GM12878 (cell line): ENCODE data around the gene OSGIN1. TPM values are rescaled to one million over a fixed set of nuclear protein-coding genes. Genes with fewer than 3 reads are reported as not detected.

ENCODE experiments used
- ATAC-seq: fragments of 200-7000 bp; cut with Tn5 transposase; 3 replicates; pipeline ENCODE4 v1.9.1; 2020; ENCODE audit warnings: mild to moderate bottlenecking, moderate library complexity
- BruUV-seq: library from RNA; stranded (reverse); fragments of 400-500 nt; replicated peaks from 2 replicates; lab custom pipeline; 2021; lab: Mats Ljungman, UMichigan
- CTCF ChIA-PET: fragments of 300-600 bp; sonication (Branson Sonifier 250); formaldehyde crosslinking; extraction: SDS; loops from one replicate; lab custom pipeline; 2021; ENCODE audit warnings: inconsistent platforms; lab: Yijun Ruan, JAX
- POLR2A ChIA-PET: fragments of 350-600 bp; formaldehyde crosslinking; extraction: SDS; loops from one replicate; lab custom pipeline; 2021; ENCODE audit warnings: inconsistent platforms; lab: Charles Lee
- RAD21 ChIA-PET: fragments of 300-600 bp; sonication (Branson Sonifier 250); formaldehyde crosslinking; loops from one replicate; lab custom pipeline; 2023; ENCODE audit warnings: antibody characterized with exemption; ENCODE audit not compliant: unreplicated experiment; lab: Charles Lee
- SMC1A ChIA-PET: fragments of 300-600 bp; sonication (Branson Sonifier 250); formaldehyde crosslinking; loops from one replicate; lab custom pipeline; 2023; ENCODE audit not compliant: unreplicated experiment, uncharacterized antibody; lab: Charles Lee
- DNase-seq: peaks from one replicate; pipeline ENCODE4 v3.0.0-alpha.2; 2011; ENCODE audit warnings: low read depth, low spot score
- FAIRE-seq: peaks from 3 replicates; lab custom pipeline; 2011; peaks lifted over from hg19 to GRCh38; lab: Jason Lieb, UNC
- H2AFZ ChIP-seq: 2 replicates; pipeline ENCODE4 v1.6.0; 2011; ENCODE audit warnings: low read depth, low read length, control low read depth; ENCODE audit not compliant: control insufficient read depth
- H3K27ac ChIP-seq: 2 replicates; pipeline ENCODE4 v1.5.1; 2011; ENCODE audit warnings: control low read depth; ENCODE audit not compliant: control insufficient read depth, insufficient read depth
- H3K27me3 ChIP-seq, 2 experiments: replicated peaks in 1 of 2; 2 replicates each; pipeline versions ENCODE4 v1.6.0 to v1.6.1; 2011; ENCODE audit warnings: low read length in 1 of 2; ENCODE audit not compliant: control insufficient read depth in 2 of 2, insufficient read depth in 2 of 2
- H3K36me3 ChIP-seq, 2 experiments: 2 replicates each; pipeline ENCODE4 v1.5.1; 2011; ENCODE audit warnings: low read length in 1 of 2; ENCODE audit not compliant: control insufficient read depth in 2 of 2, insufficient read depth in 2 of 2
- H3K4me1 ChIP-seq: 2 replicates; pipeline ENCODE4 v1.6.1; 2011; ENCODE audit warnings: mild to moderate bottlenecking, low read length, moderate library complexity, mixed read lengths; ENCODE audit not compliant: control insufficient read depth, insufficient read depth
- H3K4me2 ChIP-seq: 2 replicates; pipeline ENCODE4 v1.6.0; 2011; ENCODE audit warnings: control low read depth; ENCODE audit not compliant: control insufficient read depth, insufficient read depth
- H3K4me3 ChIP-seq: fragments of 200-600 bp; sonication (generic); 2 replicates; pipeline ENCODE4 v1.5.1; 2016
- H3K79me2 ChIP-seq: 2 replicates; pipeline ENCODE4 v1.6.0; 2011; ENCODE audit warnings: low read length; ENCODE audit not compliant: control insufficient read depth, insufficient read depth
- H3K9ac ChIP-seq: 2 replicates; pipeline ENCODE4 v1.8.0; 2011; ENCODE audit warnings: low read length, control low read depth, mixed read lengths; ENCODE audit not compliant: control insufficient read depth, insufficient read depth
- H3K9me3 ChIP-seq: replicated peaks from 3 replicates; pipeline ENCODE4 v1.5.1; 2011; ENCODE audit warnings: mild to moderate bottlenecking, low read length; ENCODE audit not compliant: control insufficient read depth, insufficient read depth
- H4K20me1 ChIP-seq: 2 replicates; pipeline ENCODE4 v1.6.0; 2011; ENCODE audit not compliant: control insufficient read depth, insufficient read depth
- JUND ChIP-seq: IDR thresholded peaks from 2 replicates; pipeline ENCODE4 v1.6.1; 2012; ENCODE audit warnings: low read depth, mild to moderate bottlenecking, low read length, improper control_type of control experiment, moderate library complexity
- PML ChIP-seq: IDR thresholded peaks from 2 replicates; pipeline ENCODE4 v1.6.1; 2012; ENCODE audit warnings: low read length, inconsistent platforms
- RAD21 ChIP-seq: IDR thresholded peaks from 2 replicates; pipeline ENCODE4 v1.6.1; 2011; ENCODE audit warnings: mild to moderate bottlenecking, low read depth, low read length, moderate library complexity; ENCODE audit not compliant: insufficient read depth
- SREBF2 ChIP-seq: IDR thresholded peaks from 2 replicates; pipeline ENCODE4 v1.6.1; 2012; ENCODE audit warnings: mild to moderate bottlenecking, low read length
- TCF7 ChIP-seq: IDR thresholded peaks from 2 replicates; pipeline ENCODE4 v1.6.1; 2014; ENCODE audit warnings: antibody characterized with exemption, borderline replicate concordance
- WGBS: methylation state at CpG from one replicate; pipeline ENCODE4 v1.1.6; 2016; ENCODE audit warnings: low lambda C conversion rate; ENCODE audit not compliant: insufficient replicate concordance, insufficient coverage; ENCODE audit errors: missing lambda C conversion rate; 5-methylcytosine and 5-hydroxymethylcytosine counted together
- in situ Hi-C: fragments of 300-500 bp; cut with MboI; formaldehyde crosslinking; loops from 9 replicates; pipeline ENCODE4 v1.14.3; 2018; ENCODE audit warnings: mixed read lengths
- intact Hi-C: fragments of 100-400 bp; cut with micrococcal nuclease; formaldehyde crosslinking; loops from one replicate; pipeline ENCODE4 v1.14.2; 2022; ENCODE audit not compliant: unreplicated experiment
- polyA plus RNA-seq, 11 experiments: library from polyadenylated mRNA; depleted of rRNA in 4 of 11; unstranded in 6 of 11; stranded (reverse) in 5 of 11; fragments of >200 nt; fragmentation: Nextera tagmentation in 4 of 11; fragmentation: Illumina TruSeq in 1 of 11; extraction: Ambion mirVana in 4 of 11; extraction: Trizol in 1 of 11; gene quantifications; 1 replicate in 1 of 11; 2 replicates in 10 of 11; pipeline versions ENCODE4 v1.2.1 to v1.2.3, GENCODE V29; 2011 to 2016; ENCODE audit warnings: inconsistent platforms in 2 of 11, missing spikeins in 2 of 11, low read depth in 1 of 11
- total RNA-seq, 4 experiments: library from RNA; depleted of rRNA in 3 of 4; stranded (reverse); fragments of >200 nt in 3 of 4; fragmentation: Illumina TruSeq in 1 of 4; extraction: Trizol in 1 of 4; gene quantifications; 2 replicates each; pipeline versions ENCODE4 v1.2.1 to v1.2.3, GENCODE V29; 2013 to 2021
- TF ChIP-seq, protein P1 (sequence below): fragments of 450-650 bp; IDR thresholded peaks from 2 replicates; pipeline ENCODE4 v1.6.1; 2018; ENCODE audit warnings: borderline replicate concordance, mild to moderate bottlenecking; ENCODE audit not compliant: partially characterized antibody
- TF ChIP-seq, protein P2 (sequence below): fragments of 150-350 bp; IDR thresholded peaks from 2 replicates; pipeline ENCODE4 v1.6.1; 2016; ENCODE audit warnings: low read depth, low read length
- TF ChIP-seq, protein P3 (sequence below): fragments of 450-650 bp; IDR thresholded peaks from 2 replicates; pipeline ENCODE4 v1.6.1; 2017; ENCODE audit warnings: mild to moderate bottlenecking, moderate library complexity
- TF ChIP-seq, protein P4 (sequence below): fragments of 450-650 bp; IDR thresholded peaks from 2 replicates; pipeline ENCODE4 v1.6.1; 2017; ENCODE audit warnings: borderline replicate concordance
- TF ChIP-seq, protein P5 (sequence below): IDR thresholded peaks from 2 replicates; pipeline ENCODE4 v1.6.1; 2012; ENCODE audit warnings: low read depth, low read length, improper control_type of control experiment

Gene OSGIN1
- total and polyA plus RNA-seq, 10 of the 15 experiments (the other 5 are each of a cell fraction or from before 2014, with no cell fraction given): 0.06 to 0.18 (median 0.13) TPM; not detected in 5

DNA sequence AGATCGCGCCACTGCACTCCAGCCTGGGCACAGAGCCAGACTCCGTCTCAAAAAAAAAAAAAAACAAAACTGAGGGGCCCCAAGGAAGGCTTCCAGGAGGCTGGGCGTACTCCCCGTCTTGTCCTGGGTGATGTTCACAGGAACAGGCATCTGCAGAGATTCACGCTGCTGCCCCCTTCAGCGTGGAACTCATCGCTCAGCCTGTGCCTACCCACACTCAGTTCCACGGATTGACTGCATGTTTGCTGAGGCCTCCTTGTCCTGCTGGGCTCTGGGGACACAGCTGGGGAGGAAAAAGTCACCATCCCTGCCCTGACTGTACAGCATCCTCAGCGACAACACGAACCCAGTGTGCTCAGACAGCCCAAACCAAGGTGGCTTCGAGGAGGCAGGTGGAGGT lies 12.9 kb upstream of the OSGIN1 start:
- intact Hi-C loops (no loop called here), in situ Hi-C loops (no loop called here)
- Histone ChIP-seq H3K4me1 (no peaks in the 10 kb centered on the region), H3K36me3 (no peaks in the 10 kb centered on the region), H3K9me3 (no peaks in the 10 kb centered on the region), H3K4me2 (no peak overlapping the region), H3K9ac (no peak overlapping the region), H3K79me2 (no peaks in the 10 kb centered on the region), H3K27me3 (no peaks in the 10 kb centered on the region; a peak in 1 of 4 replicates), H4K20me1 (no peaks in the 10 kb centered on the region), H2AFZ (no peak overlapping the region), H3K4me3 (no peak overlapping the region), H3K27ac (no peak overlapping the region)
- no peak for DNase-seq
- ChIA-PET RAD21 (no interaction called here), CTCF (no interaction called here), POLR2A (no interaction called here), SMC1A (no interaction called here)
- no TSS peak for BruUV-seq
- 59% methylated on average over 9 of the region's 12 CpGs for WGBS
- no peak for FAIRE-seq
- no peak for ATAC-seq
- TF ChIP-seq JUND (no peak), TCF7 (no peak), SREBF2 (no peak), PML (no peak), RAD21 (no peak)
- TF ChIP-seq, protein P1, sequence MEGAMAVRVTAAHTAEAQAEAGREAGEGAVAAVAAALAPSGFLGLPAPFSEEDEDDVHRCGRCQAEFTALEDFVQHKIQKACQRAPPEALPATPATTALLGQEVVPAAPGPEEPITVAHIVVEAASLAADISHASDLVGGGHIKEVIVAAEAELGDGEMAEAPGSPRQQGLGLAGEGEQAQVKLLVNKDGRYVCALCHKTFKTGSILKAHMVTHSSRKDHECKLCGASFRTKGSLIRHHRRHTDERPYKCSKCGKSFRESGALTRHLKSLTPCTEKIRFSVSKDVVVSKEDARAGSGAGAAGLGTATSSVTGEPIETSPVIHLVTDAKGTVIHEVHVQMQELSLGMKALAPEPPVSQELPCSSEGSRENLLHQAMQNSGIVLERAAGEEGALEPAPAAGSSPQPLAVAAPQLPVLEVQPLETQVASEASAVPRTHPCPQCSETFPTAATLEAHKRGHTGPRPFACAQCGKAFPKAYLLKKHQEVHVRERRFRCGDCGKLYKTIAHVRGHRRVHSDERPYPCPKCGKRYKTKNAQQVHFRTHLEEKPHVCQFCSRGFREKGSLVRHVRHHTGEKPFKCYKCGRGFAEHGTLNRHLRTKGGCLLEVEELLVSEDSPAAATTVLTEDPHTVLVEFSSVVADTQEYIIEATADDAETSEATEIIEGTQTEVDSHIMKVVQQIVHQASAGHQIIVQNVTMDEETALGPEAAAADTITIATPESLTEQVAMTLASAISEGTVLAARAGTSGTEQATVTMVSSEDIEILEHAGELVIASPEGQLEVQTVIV: no peak
- TF ChIP-seq, protein P2, sequence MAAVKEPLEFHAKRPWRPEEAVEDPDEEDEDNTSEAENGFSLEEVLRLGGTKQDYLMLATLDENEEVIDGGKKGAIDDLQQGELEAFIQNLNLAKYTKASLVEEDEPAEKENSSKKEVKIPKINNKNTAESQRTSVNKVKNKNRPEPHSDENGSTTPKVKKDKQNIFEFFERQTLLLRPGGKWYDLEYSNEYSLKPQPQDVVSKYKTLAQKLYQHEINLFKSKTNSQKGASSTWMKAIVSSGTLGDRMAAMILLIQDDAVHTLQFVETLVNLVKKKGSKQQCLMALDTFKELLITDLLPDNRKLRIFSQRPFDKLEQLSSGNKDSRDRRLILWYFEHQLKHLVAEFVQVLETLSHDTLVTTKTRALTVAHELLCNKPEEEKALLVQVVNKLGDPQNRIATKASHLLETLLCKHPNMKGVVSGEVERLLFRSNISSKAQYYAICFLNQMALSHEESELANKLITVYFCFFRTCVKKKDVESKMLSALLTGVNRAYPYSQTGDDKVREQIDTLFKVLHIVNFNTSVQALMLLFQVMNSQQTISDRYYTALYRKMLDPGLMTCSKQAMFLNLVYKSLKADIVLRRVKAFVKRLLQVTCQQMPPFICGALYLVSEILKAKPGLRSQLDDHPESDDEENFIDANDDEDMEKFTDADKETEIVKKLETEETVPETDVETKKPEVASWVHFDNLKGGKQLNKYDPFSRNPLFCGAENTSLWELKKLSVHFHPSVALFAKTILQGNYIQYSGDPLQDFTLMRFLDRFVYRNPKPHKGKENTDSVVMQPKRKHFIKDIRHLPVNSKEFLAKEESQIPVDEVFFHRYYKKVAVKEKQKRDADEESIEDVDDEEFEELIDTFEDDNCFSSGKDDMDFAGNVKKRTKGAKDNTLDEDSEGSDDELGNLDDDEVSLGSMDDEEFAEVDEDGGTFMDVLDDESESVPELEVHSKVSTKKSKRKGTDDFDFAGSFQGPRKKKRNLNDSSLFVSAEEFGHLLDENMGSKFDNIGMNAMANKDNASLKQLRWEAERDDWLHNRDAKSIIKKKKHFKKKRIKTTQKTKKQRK: no peak
- TF ChIP-seq, protein P3, sequence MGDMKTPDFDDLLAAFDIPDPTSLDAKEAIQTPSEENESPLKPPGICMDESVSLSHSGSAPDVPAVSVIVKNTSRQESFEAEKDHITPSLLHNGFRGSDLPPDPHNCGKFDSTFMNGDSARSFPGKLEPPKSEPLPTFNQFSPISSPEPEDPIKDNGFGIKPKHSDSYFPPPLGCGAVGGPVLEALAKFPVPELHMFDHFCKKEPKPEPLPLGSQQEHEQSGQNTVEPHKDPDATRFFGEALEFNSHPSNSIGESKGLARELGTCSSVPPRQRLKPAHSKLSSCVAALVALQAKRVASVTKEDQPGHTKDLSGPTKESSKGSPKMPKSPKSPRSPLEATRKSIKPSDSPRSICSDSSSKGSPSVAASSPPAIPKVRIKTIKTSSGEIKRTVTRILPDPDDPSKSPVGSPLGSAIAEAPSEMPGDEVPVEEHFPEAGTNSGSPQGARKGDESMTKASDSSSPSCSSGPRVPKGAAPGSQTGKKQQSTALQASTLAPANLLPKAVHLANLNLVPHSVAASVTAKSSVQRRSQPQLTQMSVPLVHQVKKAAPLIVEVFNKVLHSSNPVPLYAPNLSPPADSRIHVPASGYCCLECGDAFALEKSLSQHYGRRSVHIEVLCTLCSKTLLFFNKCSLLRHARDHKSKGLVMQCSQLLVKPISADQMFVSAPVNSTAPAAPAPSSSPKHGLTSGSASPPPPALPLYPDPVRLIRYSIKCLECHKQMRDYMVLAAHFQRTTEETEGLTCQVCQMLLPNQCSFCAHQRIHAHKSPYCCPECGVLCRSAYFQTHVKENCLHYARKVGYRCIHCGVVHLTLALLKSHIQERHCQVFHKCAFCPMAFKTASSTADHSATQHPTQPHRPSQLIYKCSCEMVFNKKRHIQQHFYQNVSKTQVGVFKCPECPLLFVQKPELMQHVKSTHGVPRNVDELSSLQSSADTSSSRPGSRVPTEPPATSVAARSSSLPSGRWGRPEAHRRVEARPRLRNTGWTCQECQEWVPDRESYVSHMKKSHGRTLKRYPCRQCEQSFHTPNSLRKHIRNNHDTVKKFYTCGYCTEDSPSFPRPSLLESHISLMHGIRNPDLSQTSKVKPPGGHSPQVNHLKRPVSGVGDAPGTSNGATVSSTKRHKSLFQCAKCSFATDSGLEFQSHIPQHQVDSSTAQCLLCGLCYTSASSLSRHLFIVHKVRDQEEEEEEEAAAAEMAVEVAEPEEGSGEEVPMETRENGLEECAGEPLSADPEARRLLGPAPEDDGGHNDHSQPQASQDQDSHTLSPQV: no peak
- TF ChIP-seq, protein P4, sequence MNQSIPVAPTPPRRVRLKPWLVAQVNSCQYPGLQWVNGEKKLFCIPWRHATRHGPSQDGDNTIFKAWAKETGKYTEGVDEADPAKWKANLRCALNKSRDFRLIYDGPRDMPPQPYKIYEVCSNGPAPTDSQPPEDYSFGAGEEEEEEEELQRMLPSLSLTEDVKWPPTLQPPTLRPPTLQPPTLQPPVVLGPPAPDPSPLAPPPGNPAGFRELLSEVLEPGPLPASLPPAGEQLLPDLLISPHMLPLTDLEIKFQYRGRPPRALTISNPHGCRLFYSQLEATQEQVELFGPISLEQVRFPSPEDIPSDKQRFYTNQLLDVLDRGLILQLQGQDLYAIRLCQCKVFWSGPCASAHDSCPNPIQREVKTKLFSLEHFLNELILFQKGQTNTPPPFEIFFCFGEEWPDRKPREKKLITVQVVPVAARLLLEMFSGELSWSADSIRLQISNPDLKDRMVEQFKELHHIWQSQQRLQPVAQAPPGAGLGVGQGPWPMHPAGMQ: no peak
- TF ChIP-seq, protein P5, sequence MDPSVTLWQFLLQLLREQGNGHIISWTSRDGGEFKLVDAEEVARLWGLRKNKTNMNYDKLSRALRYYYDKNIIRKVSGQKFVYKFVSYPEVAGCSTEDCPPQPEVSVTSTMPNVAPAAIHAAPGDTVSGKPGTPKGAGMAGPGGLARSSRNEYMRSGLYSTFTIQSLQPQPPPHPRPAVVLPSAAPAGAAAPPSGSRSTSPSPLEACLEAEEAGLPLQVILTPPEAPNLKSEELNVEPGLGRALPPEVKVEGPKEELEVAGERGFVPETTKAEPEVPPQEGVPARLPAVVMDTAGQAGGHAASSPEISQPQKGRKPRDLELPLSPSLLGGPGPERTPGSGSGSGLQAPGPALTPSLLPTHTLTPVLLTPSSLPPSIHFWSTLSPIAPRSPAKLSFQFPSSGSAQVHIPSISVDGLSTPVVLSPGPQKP: no peak
